Hematopoietic multipotent progenitor cell (in vitro differentiated cells): ENCODE measurements around the gene TNS4. TPM values are rescaled to one million over a fixed set of nuclear protein-coding genes. Genes with fewer than 3 reads are reported as not detected.
"Not testable (repeated sequence)": the region's sequence is repeated elsewhere in the genome, so short reads cannot be mapped to it uniquely, and the experiment has no call there.

Experiments used
- DNase-seq, 3 donors: peaks; one replicate each; pipeline ENCODE4 v3.0.0-alpha.2; 2011 to 2015; ENCODE audit warnings: low read depth in 2 of 3, low spot score in 2 of 3
- total RNA-seq: library from RNA; depleted of rRNA; stranded (reverse); fragments of >200 nt; gene quantifications from one replicate; pipeline ENCODE4 v1.2.3, GENCODE V29; 2012

The TNS4 gene
- under 0.01 TPM for total RNA-seq

- no peak for DNase-seq
These were observed at the start of gene TNS4 for GRCh38 chr17:40501499-40501911. TSS of gene TNS4 (minus strand) at chr17:40501623. CDS start at chr17:40496425, 5,198 bp downstream.

GRCh38 chr17:40550608-40551007 lies 49.2 kb upstream of the TNS4 start:
- DNase-seq: no peak

GRCh38 chr17:40548982-40549685 lies 47.7 kb upstream of the TNS4 start:
- no peak for DNase-seq

GRCh38 chr17:40548491-40548981 lies 47.1 kb upstream of the TNS4 start:
- no peak for DNase-seq

- DNase-seq: no peak
These were observed 46.5 kb upstream of the TNS4 start for GRCh38 chr17:40547785-40548478.

- peak in 2 of 3 donors; percentile 83 to 94 for DNase-seq
These were observed 45.8 kb upstream of the TNS4 start for GRCh38 chr17:40547079-40547784.

- DNase-seq: not testable (repeated sequence)
These were observed 45.1 kb upstream of the TNS4 start for GRCh38 chr17:40546497-40546896.

DNA sequence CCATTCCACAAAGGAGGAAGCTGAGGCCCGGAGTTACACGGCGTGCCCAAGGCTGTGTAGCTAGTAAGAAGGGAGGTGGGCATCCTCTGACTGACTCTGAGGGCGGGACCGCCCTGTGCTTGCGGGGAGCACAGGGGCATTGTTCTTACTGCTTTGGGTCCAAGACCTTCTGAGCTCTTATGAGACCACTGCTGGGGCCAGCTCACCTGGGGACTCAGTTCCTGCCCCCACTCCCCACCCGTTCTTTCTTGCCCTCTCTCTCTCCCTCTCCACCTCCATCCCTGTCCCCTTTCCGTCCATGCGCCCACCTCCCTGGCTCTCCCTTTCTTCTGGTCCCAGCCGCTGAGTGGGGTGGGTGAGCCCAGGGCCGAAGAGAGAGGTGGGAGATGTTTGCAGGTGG lies 44.2 kb upstream of the TNS4 start:
- no peak for DNase-seq

DNA sequence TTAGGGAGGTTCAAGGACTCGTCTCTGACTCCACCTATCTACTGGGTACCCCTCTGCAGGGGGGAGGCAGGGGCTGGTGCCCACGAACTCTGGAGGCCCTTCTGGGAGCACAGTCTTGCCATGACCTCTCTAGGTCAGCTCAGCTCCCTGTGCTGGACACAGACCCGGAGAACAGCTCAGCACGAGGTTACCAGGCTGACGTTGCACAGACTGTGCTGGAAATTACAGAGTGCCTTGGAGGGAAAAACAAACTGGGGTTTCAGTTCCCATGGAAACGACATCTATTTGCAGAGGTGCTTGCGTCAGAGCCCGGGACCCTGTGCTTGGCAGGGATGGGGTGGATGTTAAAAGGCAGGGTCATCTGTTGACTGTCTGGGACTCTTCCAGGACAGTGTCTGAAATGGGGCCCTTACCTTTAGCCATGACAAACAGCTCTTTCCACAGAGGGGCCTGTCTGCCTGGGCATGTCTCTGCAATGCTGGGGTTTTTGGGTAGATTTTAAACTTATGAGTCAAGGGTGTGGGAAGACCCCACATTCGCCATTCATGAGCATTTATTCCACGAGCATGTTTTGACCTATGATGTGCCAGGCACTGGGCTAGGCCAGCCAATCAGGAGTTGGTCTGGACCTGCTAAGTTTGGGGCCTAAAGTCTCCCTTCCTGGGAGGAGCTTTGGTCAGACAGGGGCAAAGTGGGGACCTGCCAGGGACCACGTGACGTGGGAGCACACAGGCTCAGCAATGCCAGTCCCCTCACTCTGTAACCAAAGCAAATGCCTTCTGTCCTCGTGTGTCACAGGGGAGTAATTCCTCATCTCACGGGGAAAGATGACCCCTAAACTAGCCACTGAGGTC lies 41.4 kb upstream of the TNS4 start:
- DNase-seq: no peak

DNA sequence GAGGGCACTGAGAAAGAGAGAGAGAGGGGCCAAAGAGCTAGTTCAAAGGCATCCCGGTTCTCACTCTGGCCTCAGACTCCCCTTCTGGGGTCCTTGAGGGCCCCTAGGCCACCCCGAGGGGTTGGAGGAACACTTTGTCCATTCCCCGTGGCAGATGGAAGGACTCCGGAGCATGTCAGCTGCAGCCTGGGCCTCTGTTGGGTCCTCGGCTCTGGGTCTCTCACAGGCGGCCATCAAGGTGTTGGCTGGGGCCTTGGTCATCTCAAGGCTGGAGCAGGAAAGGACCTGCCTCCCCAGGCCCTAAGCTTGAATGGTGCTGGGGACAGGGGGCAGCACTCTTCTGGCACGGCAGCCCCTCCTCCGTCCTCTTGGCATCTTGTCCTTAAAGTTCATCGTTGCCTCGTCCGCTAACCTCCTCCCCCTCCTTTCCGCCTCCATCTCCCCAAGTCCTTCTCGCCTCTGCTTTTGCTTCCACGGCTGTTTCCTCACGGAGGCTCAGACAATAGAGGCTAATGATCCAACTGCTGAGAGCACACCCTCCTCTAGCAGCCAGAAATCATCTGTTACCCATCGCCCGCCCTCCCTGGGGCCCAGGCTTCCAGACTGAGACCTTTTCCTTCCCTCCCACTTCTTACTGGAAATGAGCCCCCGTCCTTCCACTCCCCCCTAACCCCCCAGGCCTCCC lies 40.6 kb upstream of the TNS4 start:
- DNase-seq: no peak

- DNase-seq: no peak
These were observed 39.8 kb upstream of the TNS4 start for GRCh38 chr17:40541060-40541872.

DNA sequence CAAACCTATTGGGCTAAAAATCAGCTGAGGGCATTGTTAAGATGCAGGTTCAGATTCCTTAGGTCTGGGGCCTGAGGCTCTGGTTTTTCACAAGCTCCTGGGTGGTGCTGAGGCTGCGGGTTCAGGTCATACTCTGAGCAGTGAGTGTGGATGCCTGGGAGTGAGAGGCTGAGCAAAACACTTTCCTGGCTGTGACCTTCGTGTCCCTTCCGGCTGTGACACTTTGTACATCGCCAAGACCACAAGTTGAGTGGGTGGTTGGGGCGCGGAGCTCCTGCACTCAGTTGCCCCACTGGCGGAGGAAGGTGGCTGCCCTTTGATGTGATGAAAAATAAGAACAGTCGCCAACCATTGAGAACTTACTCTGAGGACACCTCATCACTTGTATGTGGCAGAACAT lies 39.0 kb upstream of the TNS4 start:
- DNase-seq: no peak

GRCh38 chr17:40539711-40540411 lies 38.4 kb upstream of the TNS4 start:
- no peak for DNase-seq

GRCh38 chr17:40538936-40539705 lies 37.7 kb upstream of the TNS4 start:
- DNase-seq: no peak

DNA sequence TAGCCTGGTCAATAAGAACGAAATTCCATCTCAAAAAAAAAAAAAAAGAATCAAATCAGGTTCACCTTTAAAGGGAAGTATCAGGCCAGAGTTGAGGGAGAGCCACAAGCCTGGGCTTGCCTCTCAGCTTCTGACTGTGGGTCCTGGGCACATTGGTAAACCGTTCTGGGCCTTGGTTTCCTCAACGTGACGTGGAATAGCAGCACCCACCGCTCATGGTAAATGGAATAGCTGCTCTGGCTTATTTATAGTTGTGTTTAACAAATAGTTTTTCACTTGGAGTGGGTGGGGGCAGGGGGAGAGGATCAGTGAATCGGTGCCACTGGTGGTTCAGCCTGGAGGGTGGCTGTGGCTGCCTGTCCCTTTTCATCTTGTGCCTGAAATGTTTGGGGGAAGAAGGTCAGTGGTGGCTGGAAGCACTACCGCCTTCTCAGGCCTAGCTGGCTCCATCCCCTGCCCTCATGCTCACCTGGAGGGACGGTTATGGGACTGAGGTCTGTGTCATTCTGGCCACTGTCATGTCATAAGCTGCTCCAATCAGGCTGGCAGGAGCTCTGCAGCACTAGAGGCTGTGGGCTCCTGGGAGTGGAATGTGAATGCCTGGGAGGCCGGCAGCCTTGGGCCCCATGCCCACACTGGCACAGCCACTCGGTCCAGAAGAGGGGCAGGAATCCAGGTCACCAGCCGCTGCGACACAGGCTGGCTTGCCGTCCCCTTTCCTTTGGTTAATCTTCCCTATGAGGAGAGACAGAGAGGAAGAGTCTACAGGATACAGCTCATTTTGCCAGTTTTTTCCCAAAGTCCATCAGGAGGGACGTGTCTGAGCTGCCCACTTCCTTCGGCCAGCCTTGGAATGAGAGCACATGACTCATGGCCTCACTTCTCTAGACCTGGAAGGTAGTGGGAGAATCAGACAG lies 36.9 kb upstream of the TNS4 start:
- DNase-seq: no peak

DNA sequence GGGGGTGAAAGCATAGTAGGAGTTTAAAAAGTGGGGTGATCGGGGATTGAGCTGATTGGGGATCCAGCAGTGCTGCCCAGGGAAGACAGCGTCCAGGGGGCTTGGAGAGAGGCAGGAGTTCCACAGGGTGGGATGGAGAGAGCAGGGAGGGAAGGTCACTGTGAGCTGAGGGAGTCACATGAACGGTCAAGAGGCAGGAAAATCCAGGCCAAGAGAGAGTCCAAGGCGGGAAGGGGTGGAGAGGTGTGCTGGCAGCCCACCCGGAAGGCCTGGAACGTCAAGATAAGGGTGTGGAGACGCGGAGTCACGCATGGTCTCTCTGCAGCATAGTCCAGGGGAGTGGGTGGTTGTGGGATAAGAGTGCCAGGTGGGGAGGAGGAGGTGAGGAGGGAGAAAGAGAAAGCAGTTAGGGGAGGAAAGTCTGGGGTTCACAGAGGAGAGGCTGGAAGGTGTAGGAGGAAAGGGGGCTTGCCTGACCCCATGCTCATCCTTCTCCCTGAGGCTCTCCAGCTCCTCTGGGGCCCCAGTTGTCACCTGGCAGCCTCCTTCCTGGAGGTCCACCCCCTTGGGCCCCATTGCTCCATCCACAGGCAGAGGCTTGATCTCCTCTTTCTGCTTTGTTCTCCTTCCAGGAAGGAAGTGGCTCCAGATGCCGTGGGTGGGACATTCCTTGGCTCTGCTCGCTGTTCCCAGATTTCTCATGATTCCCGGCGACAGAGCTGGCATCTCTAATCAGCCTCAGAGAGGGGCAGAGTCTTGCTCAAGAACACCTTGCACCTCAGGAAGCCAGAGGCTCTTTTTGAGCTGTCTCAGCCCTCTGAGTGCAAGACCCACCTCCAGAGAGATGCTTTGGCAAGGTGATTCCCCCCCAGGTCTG lies 35.1 kb upstream of the TNS4 start:
- no peak for DNase-seq
